ENCODE measurements around the gene HYAL3. TPM values are rescaled to one million over a fixed set of nuclear protein-coding genes. Genes with fewer than 3 reads are reported as not detected.
"Not testable (repeated sequence)": the region's sequence is repeated elsewhere in the genome, so short reads cannot be mapped to it uniquely, and the experiment has no call there.

The HYAL3 gene
- total RNA-seq, 1 experiment from 2014 or later: 3.0 TPM

- DNase-seq, H3K36me3 ChIP-seq, H3K27me3 ChIP-seq, H3K4me3 ChIP-seq, H3K9me3 ChIP-seq: not testable (repeated sequence)
Observed at GRCh38 chr3:50244813-50245212, 54.4 kb downstream of the HYAL3 start.

- H3K9me3 ChIP-seq: no peaks in the 10 kb centered on the region
- H3K4me3 ChIP-seq: no peak overlapping the region
- H3K27me3 ChIP-seq: no peaks in the 10 kb centered on the region
- peaks cover 5% of the 10 kb centered on the region; the same call in 1 of the 2 replicates for H3K36me3 ChIP-seq
- no peak for DNase-seq
Observed at GRCh38 chr3:50243543-50243895, 55.7 kb downstream of the HYAL3 start.

GRCh38 chr3:50242851-50243542 lies 56.2 kb downstream of the HYAL3 start:
- no peak for DNase-seq
- Histone ChIP-seq H3K27me3 (no peaks in the 10 kb centered on the region), H3K4me3 (no peak overlapping the region), H3K36me3 (peaks cover 5% of the 10 kb centered on the region; the same call in 1 of the 2 replicates), H3K9me3 (no peaks in the 10 kb centered on the region)

Other genes with a start within 250 kb of the HYAL3 start
- 31.2 and 53.4 TPM in 2 replicates for gene RBM5, start 210.5 kb downstream of the HYAL3 start, total RNA-seq (2014; rRNA removed; shearing (Covaris generic); ENCODE audit: low replicate concordance)
- 11.7 and 22.9 TPM in 2 replicates for gene SEMA3F, start 144.1 kb downstream of the HYAL3 start, total RNA-seq (2014; rRNA removed; shearing (Covaris generic); ENCODE audit: low replicate concordance)
- gene GNAT1, start 107.8 kb downstream of the HYAL3 start, total RNA-seq (2014; rRNA removed; shearing (Covaris generic); ENCODE audit: low replicate concordance): not detected in 2 replicates
- not detected in 2 replicates for gene SLC38A3, start 94.1 kb downstream of the HYAL3 start, total RNA-seq (2014; rRNA removed; shearing (Covaris generic); ENCODE audit: low replicate concordance)
- gene GNAI2, start 63.2 kb downstream of the HYAL3 start, total RNA-seq (2014; rRNA removed; shearing (Covaris generic); ENCODE audit: low replicate concordance): 73.9 and 114 TPM in 2 replicates
- 9.7 and 13.4 TPM in 2 replicates for gene SEMA3B, start 30.3 kb downstream of the HYAL3 start, total RNA-seq (2014; rRNA removed; shearing (Covaris generic); ENCODE audit: low replicate concordance)
- not detected in 2 replicates for gene LSMEM2, start 20.3 kb downstream of the HYAL3 start, total RNA-seq (2014; rRNA removed; shearing (Covaris generic); ENCODE audit: low replicate concordance)
- gene IFRD2, start 7.0 kb downstream of the HYAL3 start, total RNA-seq (2014; rRNA removed; shearing (Covaris generic); ENCODE audit: low replicate concordance): 87.8 and 101 TPM in 2 replicates
- gene NAA80, start within 50 bp of the HYAL3 start, total RNA-seq (2014; rRNA removed; shearing (Covaris generic); ENCODE audit: low replicate concordance): 1.1 and 6.4 TPM in 2 replicates
- 1.4 TPM in 1 of 2 replicates, not detected in the other for gene HYAL1, start 4.2 kb upstream of the HYAL3 start, total RNA-seq (2014; rRNA removed; shearing (Covaris generic); ENCODE audit: low replicate concordance)
- gene HYAL2, start 23.3 kb upstream of the HYAL3 start, total RNA-seq (2014; rRNA removed; shearing (Covaris generic); ENCODE audit: low replicate concordance): 15.5 and 30.7 TPM in 2 replicates
- 8.0 and 13.5 TPM in 2 replicates for gene TUSC2, start 28.8 kb upstream of the HYAL3 start, total RNA-seq (2014; rRNA removed; shearing (Covaris generic); ENCODE audit: low replicate concordance)
- 17.5 and 42.0 TPM in 2 replicates for gene RASSF1, start 41.4 kb upstream of the HYAL3 start, total RNA-seq (2014; rRNA removed; shearing (Covaris generic); ENCODE audit: low replicate concordance)
- gene ZMYND10, start 46.3 kb upstream of the HYAL3 start, total RNA-seq (2014; rRNA removed; shearing (Covaris generic); ENCODE audit: low replicate concordance): 0.43 TPM in 1 of 2 replicates, not detected in the other
- gene NPRL2, start 51.4 kb upstream of the HYAL3 start, total RNA-seq (2014; rRNA removed; shearing (Covaris generic); ENCODE audit: low replicate concordance): 14.3 and 16.0 TPM in 2 replicates
- 21.9 and 35.5 TPM in 2 replicates for gene CYB561D2, start 51.5 kb upstream of the HYAL3 start, total RNA-seq (2014; rRNA removed; shearing (Covaris generic); ENCODE audit: low replicate concordance)
- gene TMEM115, start 60.1 kb upstream of the HYAL3 start, total RNA-seq (2014; rRNA removed; shearing (Covaris generic); ENCODE audit: low replicate concordance): 18.7 and 24.1 TPM in 2 replicates
- not detected in 2 replicates for gene CACNA2D2, start 204.2 kb upstream of the HYAL3 start, total RNA-seq (2014; rRNA removed; shearing (Covaris generic); ENCODE audit: low replicate concordance)